KOPT-K1 (cell line): Measurements from ENCODE around the gene SENP1.

Experiments
- H3K27ac ChIP-seq: fragments of 200-600 bp; sonication (generic); 2 replicates; pipeline ENCODE4 v1.5.1; 2016; ENCODE audit warnings: antibody characterized with exemption, mild to moderate bottlenecking, low read depth, low read length; ENCODE audit not compliant: poor library complexity, severe bottlenecking
- H3K36me3 ChIP-seq: fragments of 200-600 bp; sonication (generic); 2 replicates; pipeline ENCODE4 v1.5.1; 2017; ENCODE audit warnings: antibody characterized with exemption, mild to moderate bottlenecking, low read length, moderate library complexity; ENCODE audit not compliant: insufficient read depth
- H3K9me3 ChIP-seq: fragments of 200-600 bp; sonication (generic); 2 replicates; pipeline ENCODE4 v1.5.1; 2017; ENCODE audit warnings: antibody characterized with exemption, low read length, mild to moderate bottlenecking; ENCODE audit not compliant: insufficient read depth, poor library complexity, severe bottlenecking

SENP1 gene

DNA sequence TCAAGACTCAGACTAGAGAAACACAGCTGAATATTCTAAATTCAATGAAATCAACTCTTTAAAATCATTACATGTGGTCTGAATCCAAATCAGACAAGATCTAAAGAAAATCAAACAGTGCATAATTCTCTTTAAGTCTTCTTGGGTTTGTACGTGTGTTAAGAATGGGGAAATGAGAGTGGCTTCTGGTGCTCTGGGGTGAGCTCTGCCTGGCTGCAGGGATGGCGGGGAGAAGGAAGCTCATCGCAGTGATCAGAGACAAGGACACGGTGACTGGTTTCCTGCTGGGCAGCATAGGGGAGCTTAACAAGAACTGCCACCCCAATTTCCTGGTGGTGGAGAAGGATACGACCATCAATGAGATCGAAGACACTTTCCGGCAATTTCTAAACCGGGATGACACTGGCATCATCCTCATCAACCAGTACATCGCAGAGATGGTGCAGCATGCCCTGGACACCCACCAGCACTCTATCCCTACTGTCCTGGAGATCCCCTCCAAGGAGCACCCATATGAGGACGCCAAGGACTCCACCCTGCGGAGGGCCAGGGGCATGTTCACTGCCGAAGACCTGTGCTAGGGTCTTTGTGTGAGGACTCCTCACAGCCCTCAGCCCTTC, 20.9 kb downstream of the SENP1 start:
- Histone ChIP-seq H3K9me3 (no peaks in the 10 kb centered on the region), H3K27ac (no peak overlapping the region), H3K36me3 (peaks cover 96% of the 10 kb centered on the region)

DNA sequence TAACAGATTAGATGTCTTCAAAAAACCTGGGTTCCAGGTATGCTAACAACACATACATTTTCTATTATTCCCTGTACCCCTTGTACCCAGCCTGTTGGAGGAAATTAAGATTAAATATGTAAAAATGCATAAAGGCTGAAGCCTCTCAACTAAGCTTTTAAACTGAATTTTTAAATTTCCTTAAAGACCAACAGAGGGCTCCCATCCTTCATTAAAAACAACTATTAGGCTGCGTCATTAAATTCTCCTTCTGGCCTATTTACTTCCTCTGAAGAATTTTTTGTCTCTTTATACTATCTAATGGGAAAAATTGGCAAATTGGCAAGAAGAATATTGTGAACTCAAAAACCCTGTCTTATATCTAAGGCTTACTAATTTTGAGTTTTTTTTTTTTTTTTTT, 21.8 kb downstream of the SENP1 start:
- no peaks in the 10 kb centered on the region for H3K9me3 ChIP-seq
- H3K36me3 ChIP-seq = peaks cover 98% of the 10 kb centered on the region
- H3K27ac ChIP-seq = no peak overlapping the region

DNA sequence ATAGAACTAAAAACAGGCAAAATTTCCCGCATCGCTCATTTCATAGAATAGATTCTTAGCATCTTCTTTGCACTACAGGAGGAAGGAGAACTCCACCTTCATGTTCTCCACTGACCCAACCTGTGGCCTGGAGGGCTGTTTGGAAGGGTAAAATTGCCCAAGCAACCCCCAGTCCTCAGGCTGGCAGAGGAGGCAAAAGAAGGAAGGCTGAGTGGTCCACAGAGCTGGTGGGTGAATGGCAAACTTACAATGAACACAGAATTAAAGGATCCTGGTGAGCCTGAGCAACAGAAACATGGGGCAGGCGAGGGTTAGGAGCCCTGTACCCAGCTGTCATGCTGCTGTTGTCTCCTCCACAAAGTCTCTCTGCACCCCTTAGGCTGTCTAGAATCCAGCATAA, 25.1 kb downstream of the SENP1 start:
- no peak overlapping the region for H3K27ac ChIP-seq
- H3K9me3 ChIP-seq = no peaks in the 10 kb centered on the region
- peaks cover 90% of the 10 kb centered on the region for H3K36me3 ChIP-seq

DNA sequence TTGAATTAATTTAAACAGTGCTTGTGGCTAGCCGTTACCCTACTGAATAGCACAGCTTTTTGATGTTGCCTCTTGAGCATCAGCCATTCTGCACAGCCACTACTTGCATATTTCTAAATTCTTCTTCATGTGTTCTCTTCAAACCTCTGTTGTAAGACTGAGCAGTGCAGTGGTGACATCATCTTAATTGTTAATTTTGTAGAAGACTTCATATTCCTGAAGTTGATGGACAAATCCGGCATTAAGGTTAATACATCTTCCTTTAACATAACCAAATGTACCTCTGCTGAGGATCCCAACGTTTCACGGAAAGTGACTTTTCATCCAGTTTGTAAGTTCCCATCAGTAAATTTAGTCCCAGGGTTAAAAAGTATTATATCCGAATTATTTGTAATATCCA, 25.6 kb downstream of the SENP1 start:
- Histone ChIP-seq H3K9me3 (no peaks in the 10 kb centered on the region), H3K27ac (no peak overlapping the region), H3K36me3 (peaks cover 88% of the 10 kb centered on the region)

DNA sequence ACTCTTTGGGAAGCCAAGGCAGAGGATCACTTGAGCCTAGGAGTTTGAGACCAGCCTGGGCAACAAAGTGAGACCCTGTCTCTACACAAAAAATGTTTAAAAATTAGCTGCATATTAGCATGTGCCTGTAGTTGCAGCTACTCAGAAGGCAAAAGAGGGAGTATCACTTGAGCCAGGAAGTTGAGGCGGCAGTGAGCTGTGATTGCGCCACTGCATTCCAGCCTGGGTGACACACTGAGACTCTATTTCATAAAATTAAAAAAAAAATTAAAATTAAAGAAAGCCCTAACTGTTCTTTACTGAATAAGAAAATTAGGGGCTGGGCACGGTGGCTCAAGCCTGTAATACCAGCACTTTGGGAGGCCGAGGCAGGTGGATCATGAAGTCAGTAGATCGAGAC, 27.0 kb downstream of the SENP1 start:
- Histone ChIP-seq H3K9me3 (no peaks in the 10 kb centered on the region), H3K36me3 (peaks cover 86% of the 10 kb centered on the region), H3K27ac (no peak overlapping the region)

DNA sequence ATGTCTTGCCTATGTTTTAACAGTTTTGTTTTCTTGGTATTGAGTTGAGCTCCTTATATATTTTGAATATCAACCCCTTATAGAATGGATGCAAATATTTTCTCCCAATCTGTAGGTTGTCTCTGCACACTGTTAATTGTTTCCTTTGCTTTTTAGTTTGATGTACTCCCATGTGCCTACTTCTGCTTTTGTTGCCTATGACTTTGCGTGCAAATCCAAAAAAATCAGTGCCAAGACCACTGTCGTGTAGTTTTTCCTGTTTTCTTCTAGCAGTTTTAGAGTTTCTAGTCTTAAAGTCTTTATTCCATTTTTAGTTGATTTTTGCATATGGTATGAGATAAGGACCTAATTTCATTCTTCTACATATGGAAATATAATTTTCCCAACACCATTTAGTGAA, 28.8 kb downstream of the SENP1 start:
- Histone ChIP-seq H3K36me3 (peaks cover 86% of the 10 kb centered on the region), H3K9me3 (no peaks in the 10 kb centered on the region), H3K27ac (no peak overlapping the region)

DNA sequence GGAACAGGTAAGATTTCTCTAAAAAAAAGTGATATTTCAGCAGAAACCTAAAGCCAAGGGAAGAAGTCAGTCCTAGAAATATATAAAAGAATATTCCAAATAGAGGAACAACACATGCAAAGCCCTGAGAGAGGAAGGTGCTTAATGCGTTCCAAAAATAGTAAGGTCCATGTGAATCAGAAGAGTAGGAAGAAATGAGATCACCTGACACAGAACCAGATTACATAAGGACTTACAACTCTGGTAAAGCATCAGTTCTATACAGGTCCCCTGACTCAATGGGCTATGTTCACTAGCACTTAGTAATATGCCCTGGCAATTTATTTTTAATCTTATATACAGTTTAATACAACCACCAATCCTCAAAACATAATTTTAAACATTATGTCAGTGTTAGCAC, 30.0 kb downstream of the SENP1 start:
- Histone ChIP-seq H3K27ac (no peak overlapping the region), H3K9me3 (no peaks in the 10 kb centered on the region), H3K36me3 (peaks cover 84% of the 10 kb centered on the region)

DNA sequence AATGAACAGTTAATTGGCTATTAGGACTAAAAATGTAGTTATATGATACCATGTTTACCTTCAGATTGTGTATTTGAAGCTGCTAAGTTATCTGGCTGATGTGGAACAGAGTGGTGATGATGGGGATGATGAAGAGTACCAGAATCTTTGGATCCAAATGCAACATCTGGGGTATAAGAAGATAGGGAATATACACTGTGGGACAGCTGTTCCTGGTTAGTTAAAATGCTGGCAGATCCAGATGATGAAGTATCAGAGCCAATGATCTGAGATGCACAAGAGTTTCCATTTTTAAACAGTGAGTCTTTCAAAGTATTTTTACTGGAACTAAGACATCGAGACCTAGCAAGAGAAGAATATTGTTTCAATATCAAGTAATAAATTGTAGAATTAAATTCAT, 31.6 kb downstream of the SENP1 start:
- Histone ChIP-seq H3K9me3 (no peaks in the 10 kb centered on the region), H3K27ac (no peak overlapping the region), H3K36me3 (peaks cover 86% of the 10 kb centered on the region)

DNA sequence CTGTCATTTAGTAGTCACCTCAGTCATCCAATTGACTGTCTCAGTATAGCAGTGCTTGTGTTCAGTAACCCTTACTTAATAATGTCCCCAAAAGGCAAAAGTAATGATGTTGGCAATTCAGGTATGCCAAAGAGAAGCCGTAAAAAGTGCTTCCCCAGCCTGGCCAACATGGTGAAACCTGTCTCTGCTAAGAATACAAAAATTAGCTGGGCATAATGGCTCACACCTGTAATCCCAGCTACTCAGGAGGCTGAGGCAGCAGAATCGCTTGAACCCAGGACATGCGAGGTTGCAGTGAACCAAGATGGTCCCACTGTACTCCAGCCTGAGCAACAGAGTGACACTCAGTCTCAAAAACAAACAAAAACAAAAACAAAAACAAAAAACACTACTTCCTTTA, 33.6 kb downstream of the SENP1 start:
- Histone ChIP-seq H3K9me3 (no peaks in the 10 kb centered on the region), H3K27ac (no peak overlapping the region), H3K36me3 (peaks cover 87% of the 10 kb centered on the region)

DNA sequence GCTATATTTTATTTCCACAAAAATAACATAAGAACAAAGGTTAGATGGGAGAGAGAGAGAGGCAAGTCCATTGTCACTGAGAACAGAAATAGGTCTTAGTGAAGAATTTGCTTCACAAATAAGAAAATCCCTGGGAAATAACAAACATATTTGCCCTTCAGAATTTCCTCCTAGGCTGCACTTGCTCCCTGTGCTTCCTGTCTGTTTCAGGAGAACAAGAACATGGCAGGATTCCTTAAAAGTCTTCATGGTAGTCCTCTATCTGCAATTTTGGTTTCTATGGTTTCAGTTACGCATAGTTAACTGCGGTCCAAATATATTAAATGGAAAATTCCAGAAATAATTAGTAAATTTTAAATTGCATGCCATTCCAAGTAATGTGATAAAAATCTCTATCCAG, 34.1 kb downstream of the SENP1 start:
- no peak overlapping the region for H3K27ac ChIP-seq
- H3K36me3 ChIP-seq = peaks cover 87% of the 10 kb centered on the region
- H3K9me3 ChIP-seq = no peaks in the 10 kb centered on the region

DNA sequence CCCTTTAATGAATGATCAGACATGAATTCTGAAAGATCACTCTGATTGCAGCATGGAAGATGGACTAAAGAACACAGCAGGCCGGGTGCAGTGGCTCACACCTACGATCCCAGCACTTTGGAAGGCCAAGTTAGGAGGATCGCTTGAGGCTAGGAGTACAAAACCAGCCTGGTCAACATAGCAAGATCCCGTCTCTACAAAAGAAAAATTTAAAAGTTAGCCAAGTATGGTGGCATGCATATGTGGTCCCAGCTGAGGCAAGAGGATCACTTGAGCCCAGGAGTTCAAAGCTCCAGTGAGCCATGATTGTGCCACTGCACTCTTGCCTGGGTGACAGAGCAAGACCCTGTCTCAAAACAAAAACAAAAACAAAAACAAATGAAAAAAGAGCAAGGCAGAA, 35.1 kb downstream of the SENP1 start:
- Histone ChIP-seq H3K9me3 (no peaks in the 10 kb centered on the region), H3K27ac (no peak overlapping the region), H3K36me3 (peaks cover 94% of the 10 kb centered on the region)

DNA sequence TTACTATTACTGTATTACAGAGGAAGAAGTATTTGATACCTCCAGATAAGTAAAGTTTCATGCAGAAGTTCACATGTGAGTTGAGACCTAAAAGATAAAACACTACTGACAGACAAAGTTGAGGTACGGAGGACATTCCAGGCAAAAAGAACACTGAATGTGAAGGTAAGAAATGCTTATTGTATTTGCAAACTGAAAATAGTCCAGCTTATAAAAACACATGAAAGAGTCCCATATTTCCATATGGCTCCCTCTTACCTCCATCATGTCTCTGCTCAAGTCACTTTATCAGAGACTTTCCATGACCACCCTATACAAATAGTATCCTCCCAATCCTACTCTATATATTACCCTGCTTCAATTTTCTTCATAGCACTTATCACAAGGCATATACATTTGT, 35.8 kb downstream of the SENP1 start:
- H3K9me3 ChIP-seq = no peaks in the 10 kb centered on the region
- peaks cover 98% of the 10 kb centered on the region for H3K36me3 ChIP-seq
- no peak overlapping the region for H3K27ac ChIP-seq

DNA sequence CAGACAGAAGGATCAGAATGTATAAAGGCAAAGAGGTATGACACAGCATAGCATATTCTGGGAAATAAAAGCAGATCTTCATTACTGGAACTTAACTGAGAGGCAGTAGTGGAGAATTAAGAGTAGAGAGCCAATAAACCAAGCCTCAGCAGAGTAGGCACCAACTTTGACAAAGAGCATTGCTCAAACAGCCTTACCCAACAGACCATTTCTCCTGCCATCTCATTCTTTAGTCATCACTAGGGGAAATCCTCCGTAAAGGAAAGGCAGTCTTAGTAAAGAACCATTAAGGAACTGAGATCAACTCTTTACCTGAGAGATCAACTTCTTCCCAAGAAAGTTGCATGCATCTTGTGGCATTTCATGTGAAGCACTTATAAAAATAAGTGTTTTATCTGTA, 36.6 kb downstream of the SENP1 start:
- Histone ChIP-seq H3K36me3 (peaks cover 98% of the 10 kb centered on the region), H3K9me3 (no peaks in the 10 kb centered on the region), H3K27ac (no peak overlapping the region)

DNA sequence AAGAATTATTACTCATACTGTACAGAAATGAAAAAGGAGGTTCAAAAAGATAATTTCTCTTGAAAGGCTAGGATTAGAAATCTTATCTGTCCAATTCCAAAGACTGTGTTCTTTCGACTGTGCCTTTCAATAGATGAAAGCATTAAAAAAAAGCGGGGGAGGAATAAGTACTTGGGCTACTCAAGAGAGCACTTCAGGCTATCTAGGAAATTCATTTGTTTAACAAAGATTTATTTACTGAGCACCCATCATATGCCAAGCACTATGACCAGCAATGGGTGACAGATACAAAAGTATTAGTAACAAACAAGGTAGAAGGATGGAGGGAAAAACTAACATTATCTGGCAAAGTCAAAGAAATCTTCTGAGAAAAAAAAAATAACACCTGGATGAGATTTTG, 37.4 kb downstream of the SENP1 start:
- Histone ChIP-seq H3K9me3 (no peaks in the 10 kb centered on the region), H3K27ac (no peak overlapping the region), H3K36me3 (peaks cover 98% of the 10 kb centered on the region)

DNA sequence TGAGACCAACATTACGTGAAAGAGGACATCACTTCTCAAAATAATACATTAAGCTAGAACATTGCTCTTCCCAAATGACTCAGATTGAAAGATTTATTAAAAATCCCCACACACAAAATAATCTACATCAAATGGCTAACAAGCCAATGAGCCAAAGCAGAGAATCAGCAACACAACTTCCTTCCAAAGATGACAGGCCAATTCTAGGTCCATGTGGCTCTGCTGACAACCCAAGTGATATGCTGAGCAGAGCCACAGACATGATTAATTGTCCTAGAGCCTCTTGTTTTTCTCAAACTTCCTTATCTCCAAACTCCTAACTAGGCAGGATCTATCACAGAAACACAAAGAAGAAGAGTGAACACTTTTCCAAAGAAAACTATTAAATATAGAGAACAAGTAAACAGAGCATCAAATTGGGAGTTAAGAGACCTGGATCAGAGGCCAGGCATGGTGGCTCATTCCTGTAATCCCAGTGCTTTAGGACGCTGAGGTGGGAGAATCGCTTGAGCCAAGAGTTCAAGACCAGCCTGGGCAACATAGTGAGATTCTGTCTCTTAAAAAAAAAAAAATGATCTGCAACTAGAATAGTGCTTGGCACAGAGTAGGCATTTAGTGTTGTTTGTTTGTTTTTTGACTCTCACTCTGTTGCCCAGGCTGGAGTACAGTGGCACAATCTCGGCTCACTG, 38.5 kb downstream of the SENP1 start:
- no peaks in the 10 kb centered on the region for H3K9me3 ChIP-seq
- H3K36me3 ChIP-seq = peaks cover 98% of the 10 kb centered on the region

DNA sequence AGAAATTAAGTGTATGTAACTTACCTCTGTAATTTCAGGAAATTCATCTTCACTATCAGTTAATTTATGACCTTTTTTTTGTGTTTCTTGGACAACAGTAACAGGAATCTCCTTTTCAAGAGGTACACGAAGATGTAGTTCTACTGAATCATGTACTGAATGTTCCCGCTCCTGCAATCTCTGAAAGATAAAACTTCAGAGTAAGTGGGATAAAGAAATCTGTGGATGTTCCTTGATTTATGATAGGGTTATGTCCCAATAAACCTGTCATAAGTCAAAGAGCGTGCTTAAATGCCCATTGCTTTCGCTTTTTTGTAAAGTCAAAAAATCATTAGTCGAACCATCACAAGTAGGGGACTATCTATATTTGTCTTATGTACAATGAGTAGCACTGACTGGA, 40.8 kb downstream of the SENP1 start:
- Histone ChIP-seq H3K27ac (no peak overlapping the region), H3K36me3 (peaks cover 100% of the 10 kb centered on the region)

More for the DNA sequence above, 38.5 kb downstream of the SENP1 start:
- no peak overlapping the region for H3K27ac ChIP-seq

More for the DNA sequence above, 40.8 kb downstream of the SENP1 start:
- H3K9me3 ChIP-seq = peaks cover 11% of the 10 kb centered on the region
